GM11168 (cell line): ENCODE results near the gene NFIA.

Source experiments
- in situ Hi-C: fragments of 300-500 bp; cut with MboI; formaldehyde crosslinking; loops from one replicate; pipeline ENCODE4 v1.12.0; 2022; ENCODE audit warnings: low sequenced_read_pairs; ENCODE audit not compliant: unreplicated experiment

NFIA gene

GRCh38 chr1:61098333-61098732 lies 16.0 kb downstream of the NFIA start:
- in situ Hi-C loops: no loop called here

DNA sequence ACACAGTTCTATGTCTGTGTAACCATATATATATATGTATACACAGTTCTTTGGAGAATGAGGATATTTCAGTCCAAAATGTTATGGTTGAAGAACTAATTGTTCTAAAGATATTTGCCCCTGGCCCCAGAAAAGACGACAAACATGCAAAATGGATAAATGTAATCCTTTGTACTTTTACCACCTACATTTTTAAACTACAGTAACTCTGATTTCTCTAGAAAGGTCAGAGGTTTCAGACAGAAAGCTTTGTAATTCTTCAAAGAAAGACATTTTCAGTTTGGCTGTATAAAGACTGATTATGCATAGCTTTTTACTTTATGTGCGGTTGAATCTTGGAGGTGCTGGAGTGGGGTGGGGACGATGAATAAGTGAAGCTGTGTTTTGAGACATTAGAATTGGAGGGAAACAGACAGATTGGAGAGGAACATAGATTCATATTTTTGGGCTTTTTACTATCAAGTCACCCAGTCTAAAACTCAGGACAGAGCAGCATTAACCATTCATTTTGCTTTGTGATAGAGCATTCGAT lies 16.6 kb downstream of the NFIA start:
- in situ Hi-C loops: no loop called here

- in situ Hi-C loops: no loop called here
These were observed 18.2 kb downstream of the NFIA start for GRCh38 chr1:61100578-61100977.

DNA sequence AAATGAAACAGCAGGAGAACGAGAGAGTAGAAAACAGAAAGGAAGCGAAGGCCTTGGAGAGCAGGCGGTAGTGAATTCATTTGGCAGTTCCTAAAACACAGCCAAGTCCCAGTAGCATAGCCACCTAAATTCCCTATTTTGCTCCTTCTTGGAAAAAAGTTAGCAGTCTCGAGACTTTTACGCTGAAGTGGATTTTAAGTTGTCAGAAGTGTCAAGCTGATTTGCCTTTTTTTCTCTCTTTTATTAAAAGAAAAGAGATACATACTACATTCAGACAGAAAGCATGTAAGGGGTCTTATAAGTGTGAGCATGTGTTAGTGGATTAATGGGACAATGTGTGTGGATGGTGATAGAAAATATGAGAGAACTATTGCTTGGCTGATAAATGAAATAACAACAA lies 19.2 kb downstream of the NFIA start:
- in situ Hi-C loops: no loop called here

- in situ Hi-C loops: no loop called here
These were observed 19.7 kb downstream of the NFIA start for GRCh38 chr1:61102041-61102440.

DNA sequence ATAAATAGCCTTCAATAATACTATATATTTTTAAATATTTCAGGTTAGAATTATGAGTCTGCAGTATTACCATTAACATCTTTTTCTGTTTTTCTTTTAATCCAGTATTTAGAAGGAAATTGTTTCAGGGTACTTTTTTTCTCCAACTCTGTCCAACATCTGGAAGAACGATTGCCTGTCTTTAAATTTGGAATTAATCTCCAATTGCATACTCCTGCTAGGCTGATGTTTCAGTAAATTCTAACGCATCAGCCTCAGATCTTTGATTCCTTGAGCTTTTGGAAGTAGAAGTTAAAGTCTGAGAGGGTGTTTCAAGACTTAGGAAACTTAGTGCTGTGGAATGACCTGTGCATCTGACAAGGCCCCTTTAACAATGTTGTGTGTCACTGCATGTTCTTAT lies 20.3 kb downstream of the NFIA start:
- in situ Hi-C loops: no loop called here

DNA sequence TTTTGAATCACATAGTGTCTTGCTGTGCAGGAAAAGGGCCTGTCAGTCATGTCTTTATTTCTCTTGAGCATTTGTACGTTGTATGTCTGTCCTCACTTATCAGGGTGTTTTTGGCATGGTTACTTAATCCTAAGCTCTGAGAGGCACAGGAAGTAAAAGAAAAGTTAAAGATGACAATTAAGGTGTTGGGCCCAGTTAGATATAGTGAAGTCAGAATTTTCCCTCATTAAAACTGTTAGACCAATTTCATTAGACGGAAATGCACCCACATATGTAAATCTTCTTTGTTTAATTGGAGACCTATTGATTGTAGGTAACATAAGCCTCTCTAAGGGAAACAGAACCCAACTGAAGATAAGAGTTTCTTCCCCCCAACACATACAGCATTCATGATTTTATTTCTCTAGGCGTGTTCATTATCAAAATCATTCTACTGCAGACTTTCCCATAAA lies 21.9 kb downstream of the NFIA start:
- in situ Hi-C loops: no loop called here

- in situ Hi-C loops: no loop called here
These were observed 25.3 kb downstream of the NFIA start for GRCh38 chr1:61107638-61108037.

DNA sequence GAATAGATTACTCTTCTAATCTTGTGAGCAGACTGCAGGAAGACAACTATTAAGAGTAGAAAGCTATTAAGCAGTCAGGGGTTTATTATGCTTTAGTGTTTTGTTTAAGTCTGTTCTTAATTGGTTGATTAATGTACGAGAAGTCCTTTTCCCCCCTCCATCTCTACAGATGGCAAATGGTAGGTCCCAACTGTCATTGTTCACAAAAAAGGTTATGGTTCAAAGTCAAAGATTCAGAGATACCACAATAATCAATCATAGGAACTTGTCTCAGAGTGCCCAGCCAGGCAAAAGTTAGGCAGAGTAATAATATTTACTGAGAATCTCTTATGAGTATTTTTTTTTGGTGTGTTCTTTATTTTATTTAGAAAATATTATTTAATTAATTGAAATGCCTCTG lies 26.8 kb downstream of the NFIA start:
- in situ Hi-C loops: no loop called here

DNA sequence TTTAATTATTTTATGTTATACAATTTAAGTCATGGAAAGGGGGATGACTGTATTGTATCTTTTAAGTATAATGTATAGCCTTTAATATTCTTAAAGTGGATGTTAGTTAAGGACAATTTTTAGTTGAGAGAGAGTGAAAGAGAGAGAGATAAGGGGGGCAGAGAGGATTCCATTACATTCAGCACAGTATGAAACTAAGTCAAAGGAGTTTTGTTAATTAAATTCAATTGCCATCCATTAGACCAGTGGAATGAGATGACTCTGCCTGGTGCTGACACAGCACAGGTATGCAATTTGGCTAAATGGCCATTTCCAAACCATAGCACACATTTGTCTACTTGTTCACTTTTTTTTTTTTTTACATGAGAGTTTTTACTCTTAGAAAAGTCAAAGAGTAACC lies 27.5 kb downstream of the NFIA start:
- in situ Hi-C loops: no loop called here

DNA sequence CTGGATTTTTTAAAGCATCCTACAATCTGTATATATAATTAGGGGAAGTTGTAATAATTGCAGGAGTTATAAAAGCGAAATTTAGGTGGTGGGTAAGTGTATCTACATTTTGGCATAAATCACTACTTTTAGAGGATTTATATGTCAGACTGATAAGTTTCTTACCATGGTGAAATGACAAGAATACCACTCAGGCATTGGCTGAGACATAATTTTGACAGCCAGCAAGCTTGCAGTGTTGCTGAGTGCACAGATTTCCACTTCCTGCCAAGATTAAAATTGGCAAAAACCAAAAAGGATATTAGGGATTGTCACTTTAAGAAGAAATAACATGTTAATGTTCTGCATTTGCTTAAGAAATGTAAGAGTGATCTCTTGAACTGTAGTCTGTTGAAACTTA lies 28.2 kb downstream of the NFIA start:
- in situ Hi-C loops: no loop called here

- in situ Hi-C loops: no loop called here
These were observed 29.0 kb downstream of the NFIA start for GRCh38 chr1:61111084-61112004.

DNA sequence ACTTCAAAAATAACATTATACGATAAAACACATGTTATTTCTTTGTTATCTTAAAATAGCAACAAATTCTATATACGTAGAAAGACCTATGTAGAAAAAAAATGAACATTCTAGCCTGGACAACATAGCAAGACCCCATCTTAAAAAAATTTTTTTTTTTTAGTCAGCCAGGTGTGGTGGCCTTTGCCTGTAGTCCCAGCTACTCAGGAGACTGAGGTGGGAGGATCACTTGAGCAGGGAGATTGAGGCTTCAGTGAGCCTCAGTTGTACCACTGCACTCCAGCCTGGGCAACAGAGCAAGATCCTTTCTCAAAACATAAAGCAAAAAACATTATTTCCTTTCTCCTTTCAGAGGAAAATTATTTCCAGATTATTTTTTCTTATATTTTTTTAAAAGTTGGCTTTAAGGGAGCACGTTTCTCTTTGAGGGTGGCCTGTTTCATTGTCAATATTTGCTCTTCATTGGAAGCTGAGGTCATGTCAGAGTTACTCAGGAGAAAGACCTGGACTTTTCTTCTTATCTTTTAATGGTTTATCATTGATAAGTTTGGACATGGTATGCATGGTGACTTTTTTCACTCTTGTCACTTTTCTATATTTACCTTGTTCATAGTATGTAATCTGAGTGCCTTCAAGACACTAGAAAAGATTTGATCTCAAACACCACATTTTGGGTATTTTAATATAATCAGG lies 32.0 kb downstream of the NFIA start:
- in situ Hi-C loops: no loop called here

DNA sequence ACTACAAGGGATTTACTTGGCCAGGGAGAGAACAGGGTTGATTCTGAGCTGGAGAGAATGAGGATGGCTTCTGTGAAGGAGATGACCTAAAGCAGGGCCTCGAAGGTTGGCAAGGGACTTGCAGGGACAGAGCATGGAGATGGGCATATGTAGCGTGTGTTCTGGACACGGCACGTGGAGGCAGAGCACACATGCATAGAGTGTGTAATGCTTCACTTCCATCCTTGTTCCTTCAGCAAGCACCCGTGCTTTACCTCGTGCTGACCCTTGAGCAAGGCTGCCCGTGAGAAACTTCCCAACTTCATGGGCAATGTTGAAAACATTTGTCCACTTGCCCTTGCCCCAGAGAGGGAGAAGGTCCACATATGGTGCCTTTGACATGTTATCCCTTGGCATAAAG lies 33.1 kb downstream of the NFIA start:
- in situ Hi-C loops: no loop called here

DNA sequence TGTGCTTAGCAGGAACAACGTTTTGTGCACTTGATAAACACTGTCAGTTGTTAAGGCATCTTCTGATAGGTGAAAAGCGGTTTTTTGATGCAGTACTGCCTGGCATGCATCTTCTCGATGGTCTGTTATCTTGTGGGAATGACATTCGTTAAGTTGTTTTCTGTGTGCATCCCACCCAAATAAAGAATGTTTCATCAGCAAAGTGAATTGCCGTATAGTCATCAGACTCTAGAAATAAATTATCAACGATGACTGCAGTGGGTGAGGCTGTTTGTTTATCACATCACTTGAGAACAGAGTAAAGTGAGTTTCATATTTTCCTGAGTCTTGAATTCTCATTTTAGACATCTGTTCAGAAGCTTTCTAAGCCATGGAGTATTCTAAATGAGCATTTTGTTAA lies 34.1 kb downstream of the NFIA start:
- in situ Hi-C loops: no loop called here

GRCh38 chr1:61117283-61117682 lies 34.9 kb downstream of the NFIA start:
- in situ Hi-C loops: no loop called here

- in situ Hi-C loops: no loop called here
These were observed 36.7 kb downstream of the NFIA start for GRCh38 chr1:61119085-61119484.

- in situ Hi-C loops: no loop called here
These were observed 38.0 kb downstream of the NFIA start for GRCh38 chr1:61120246-61120840.

GRCh38 chr1:61120998-61121397 lies 38.6 kb downstream of the NFIA start:
- in situ Hi-C loops: no loop called here

DNA sequence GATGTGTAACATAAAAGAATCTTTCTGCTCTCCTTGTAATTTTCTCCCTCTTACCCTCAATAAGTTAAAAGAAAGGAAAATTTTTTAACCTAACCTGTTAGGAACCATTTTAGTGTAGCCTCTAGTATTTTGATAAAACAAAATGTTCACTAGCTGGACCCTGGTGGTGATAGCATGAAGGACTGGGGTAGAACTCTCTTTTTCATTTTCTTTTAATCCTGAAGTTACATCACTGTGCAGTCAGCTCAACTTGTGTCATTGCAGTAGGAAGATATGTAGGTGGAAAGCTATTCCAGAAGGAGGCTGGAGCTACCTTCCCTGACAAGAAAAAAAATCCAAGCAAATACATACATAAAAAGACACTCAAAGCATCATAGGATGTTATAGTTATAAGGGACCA lies 39.3 kb downstream of the NFIA start:
- in situ Hi-C loops: no loop called here

GRCh38 chr1:61122389-61122788 lies 40.0 kb downstream of the NFIA start:
- in situ Hi-C loops: no loop called here
